Measurements from ENCODE around the gene TNPO2. TPM values are rescaled to one million over a fixed set of nuclear protein-coding genes. Genes with fewer than 3 reads are reported as not detected.

The TNPO2 gene
- total RNA-seq, 1 experiment from 2014 or later: 105 TPM

GRCh38 chr19:12737835-12738351 lies 14.2 kb upstream of the TNPO2 start:
- Mint-ChIP-seq H3K27me3 (ENCODE audit: low read depth) (no peaks in the 10 kb centered on the region; the same call in 1 of the 2 replicates), H3K4me1 (peaks cover 20% of the 10 kb centered on the region), H3K4me3 (peak overlapping the region; percentile 100), H3K36me3 (peaks cover 19% of the 10 kb centered on the region), H3K27ac (no peak overlapping the region), H3K9me3 (no peaks in the 10 kb centered on the region)
- ATAC-seq: no peak
- ChIA-PET CTCF (interaction anchor here (1.7 kb wide), 1 partner anchor 23 kb away, joined by 14 read pairs; no protein-coding TSS in a partner anchor), POLR2A (interaction anchor here (1.3 to 5.3 kb wide), 2 partner anchors 15 to 42 kb away, joined by 4 to 44 read pairs; partner anchors contain the start of genes FBXW9 and TNPO2)
- no peak for DNase-seq (ENCODE audit: low spot score)
- TF ChIP-seq SMAD4 (CRISPR knock-in tag; IDR thresholded peaks at IDR 0.05): no peak
- TF ChIP-seq ELF4 (CRISPR knock-in tag; IDR thresholded peaks at IDR 0.05; ENCODE audit: low read depth): no peak
- no peak for TF ChIP-seq FOXP1 (CRISPR knock-in tag; IDR thresholded peaks at IDR 0.05; ENCODE audit: borderline replicate concordance)

GRCh38 chr19:12736995-12737834 lies 13.5 kb upstream of the TNPO2 start, which contains the start of gene GET3:
TSS of gene GET3 (plus strand) at chr19:12737497. CDS start at chr19:12737506, 9 bp downstream.
- H3K4me1 Mint-ChIP-seq: peaks cover 25% of the 10 kb centered on the region
- ChIA-PET CTCF (interaction anchor here (0.5 to 1.8 kb wide), 17 partner anchors 14 to 925 kb away, joined by 3 to 17 read pairs (median 4); partner anchors contain the start of genes BEST2 and HOOK2), POLR2A (interaction anchor here (0.6 to 5.3 kb wide), 6 partner anchors 14 to 153 kb away, joined by 3 to 44 read pairs (median 4); partner anchors contain the start of genes DNASE2 and TNPO2)
- no peaks in the 10 kb centered on the region; the same call in 1 of the 2 replicates for H3K27me3 Mint-ChIP-seq (ENCODE audit: low read depth)
- peak within 1 kb of the TSS; percentile 100 for H3K4me3 Mint-ChIP-seq
- no peaks in the 10 kb centered on the region for H3K9me3 Mint-ChIP-seq
- peaks cover 17% of the 10 kb centered on the region for H3K36me3 Mint-ChIP-seq
- DNase-seq (ENCODE audit: low spot score): peak; percentile 89
- peak; percentile 93 for ATAC-seq
- peak within 1 kb of the TSS; percentile 99 for H3K27ac Mint-ChIP-seq
- no peak for TF ChIP-seq ZBTB21 (CRISPR knock-in tag; IDR thresholded peaks at IDR 0.05; ENCODE audit: borderline replicate concordance)
- TF ChIP-seq ARID4B (CRISPR knock-in tag; IDR thresholded peaks at IDR 0.05; ENCODE audit: borderline replicate concordance): peak; percentile 54; the same call in 1 of the 2 replicates
- no peak for TF ChIP-seq ZNF317 (CRISPR knock-in tag; IDR thresholded peaks at IDR 0.05; ENCODE audit: borderline replicate concordance, low read depth)
- no peak for TF ChIP-seq AFF4 (CRISPR knock-in tag; IDR thresholded peaks at IDR 0.05; ENCODE audit: borderline replicate concordance)
- no peak for TF ChIP-seq E2F4 (CRISPR knock-in tag; IDR thresholded peaks at IDR 0.05; ENCODE audit: borderline replicate concordance, low read depth)
- no peak for TF ChIP-seq FOXP1 (CRISPR knock-in tag; IDR thresholded peaks at IDR 0.05; ENCODE audit: borderline replicate concordance)
- no peak; the same call in 1 of the 2 replicates for TF ChIP-seq ZNF416 (CRISPR knock-in tag; IDR thresholded peaks at IDR 0.05)
- no peak for TF ChIP-seq ATF1 (CRISPR knock-in tag; IDR thresholded peaks at IDR 0.05)
- no peak for TF ChIP-seq MLX (CRISPR knock-in tag; IDR thresholded peaks at IDR 0.05)
- TF ChIP-seq JUN (CRISPR knock-in tag; IDR thresholded peaks at IDR 0.05): no peak
- TF ChIP-seq NFYB (CRISPR knock-in tag; conservative IDR thresholded peaks at IDR 0.05; ENCODE audit: low read depth): peak; percentile 84
- TF ChIP-seq USF2 (CRISPR knock-in tag; IDR thresholded peaks at IDR 0.05): peak; percentile 99
- TF ChIP-seq PRRX2 (CRISPR knock-in tag; IDR thresholded peaks at IDR 0.05): no peak
- no peak for TF ChIP-seq ZNF281 (CRISPR knock-in tag; IDR thresholded peaks at IDR 0.05)

All from WTC11 (cell line).